Kidney (tissue), 14 donors: ENCODE results near the gene STAG1. TPM values are rescaled to one million over a fixed set of nuclear protein-coding genes. Genes with fewer than 3 reads are reported as not detected.

ENCODE experiments used
- DNase-seq, 5 donors: peaks; one replicate each; pipeline ENCODE4 v3.0.0-alpha.2; 2013 to 2020
- FAIRE-seq: peaks from 2 replicates; lab custom pipeline; 2012; peaks lifted over from hg19 to GRCh38; lab: Jason Lieb, UNC
- H3K27ac ChIP-seq, 2 donors: one replicate each; pipeline ENCODE4 v1.7.0; 2013; ENCODE audit warnings: low read depth in 2 of 2, low read length in 2 of 2, inconsistent platforms in 1 of 2
- H3K27me3 ChIP-seq: one replicate; pipeline ENCODE4 v1.7.1; 2013; ENCODE audit warnings: low read length, inconsistent platforms; ENCODE audit not compliant: control insufficient read depth, insufficient read depth
- H3K36me3 ChIP-seq, 3 donors: one replicate each; pipeline versions ENCODE4 v1.7.0 to v1.7.1; 2013; ENCODE audit warnings: low read length in 3 of 3, control low read depth in 1 of 3, inconsistent platforms in 1 of 3; ENCODE audit not compliant: insufficient read depth in 3 of 3, control insufficient read depth in 2 of 3
- H3K4me1 ChIP-seq, 3 donors: one replicate each; pipeline versions ENCODE4 v1.7.0 to v1.7.1; 2013; ENCODE audit warnings: low read length in 3 of 3, inconsistent platforms in 1 of 3, low read depth in 1 of 3; ENCODE audit not compliant: control insufficient read depth in 2 of 3, insufficient read depth in 2 of 3
- H3K4me3 ChIP-seq, 3 donors: one replicate each; pipeline versions ENCODE4 v1.7.0 to v1.8.1; 2013; ENCODE audit warnings: low read length in 3 of 3, control low read depth in 1 of 3, inconsistent platforms in 1 of 3
- H3K9ac ChIP-seq, 3 donors: one replicate each; pipeline versions ENCODE4 v1.7.0 to v1.7.1; 2013; ENCODE audit warnings: low read length in 3 of 3, control low read depth in 1 of 3, inconsistent platforms in 1 of 3
- H3K9me3 ChIP-seq, 3 donors: one replicate each; pipeline versions ENCODE4 v1.7.0 to v1.7.1; 2013; ENCODE audit warnings: low read length in 3 of 3, control low read depth in 1 of 3, inconsistent platforms in 1 of 3; ENCODE audit not compliant: control insufficient read depth in 2 of 3, insufficient read depth in 1 of 3
- intact Hi-C: fragments of 100-400 bp; cut with DNase I; formaldehyde crosslinking; loops from one replicate; pipeline ENCODE4 v1.11.1; 2022
- polyA plus RNA-seq: library from polyadenylated mRNA; stranded (reverse); fragments of 350-450 nt; fragmentation: Illumina TruSeq; extraction: RNeasy Lipid Tissue Mini Kit (QIAGEN cat#74804); gene quantifications from one replicate; pipeline ENCODE4 v1.2.3, GENCODE V29; 2014; ENCODE audit warnings: low read depth, low replicate concordance; ENCODE audit not compliant: insufficient read depth
- total RNA-seq: library from RNA; stranded (reverse); fragmentation: NEBNext Ultra II Directional; extraction: Animal tissue kit (Norgen Biotek cat#: 25700); gene quantifications from one replicate; pipeline ENCODE4 v1.2.1, GENCODE V29; 2021
- TF ChIP-seq, protein P1 (sequence below): IDR thresholded peaks from 3 replicates; pipeline ENCODE4 v1.5.1; 2012; ENCODE audit warnings: mild to moderate bottlenecking, moderate library complexity, borderline replicate concordance; ENCODE audit not compliant: insufficient read depth; ENCODE audit errors: extremely low read depth
- donor health status: control.
- donor health status: control.
- donor health status: control.
- donor health status: control.
- donor health status: control.
- donor health status: DM: yes; HTN: yes; CAD: no.
- donor health status: Normal renal cell carcinoma (clear cell type).

The STAG1 gene
- total and polyA plus RNA-seq, 2 donors from 2014 or later = 7.8 to 49.9 TPM

DNA sequence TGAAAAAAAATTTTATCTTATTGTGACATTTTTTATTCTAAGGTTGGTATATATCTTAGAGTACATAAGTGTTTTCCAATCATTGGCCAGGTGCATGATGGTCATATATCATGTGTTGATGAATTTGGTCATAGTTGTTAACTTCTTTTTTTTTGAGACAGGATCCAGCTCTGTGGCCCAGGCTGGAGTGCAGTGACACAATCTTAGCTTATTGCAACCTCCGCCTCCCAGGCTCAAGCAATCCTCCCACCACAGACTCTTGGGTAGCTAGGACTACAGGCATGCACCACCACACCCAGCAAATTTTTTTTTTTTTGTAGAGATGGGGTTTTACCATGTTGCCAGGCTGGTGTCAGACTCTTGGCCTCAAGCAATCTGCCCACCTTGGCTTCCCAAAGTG is 458.0 kb downstream of the STAG1 start:
- intact Hi-C loops = no loop called here
- Histone ChIP-seq H3K36me3 (peaks cover under 1 to 6% (median 4%) of the 10 kb centered on the region in 3 donors), H3K9ac (no peak overlapping the region), H3K27ac (no peak overlapping the region), H3K4me3 (no peak overlapping the region), H3K27me3 (no peaks in the 10 kb centered on the region), H3K9me3 (no peaks in the 10 kb centered on the region), H3K4me1 (no peaks in the 10 kb centered on the region)
- DNase-seq (no peak), FAIRE-seq (no peak)
- TF ChIP-seq, protein P1, sequence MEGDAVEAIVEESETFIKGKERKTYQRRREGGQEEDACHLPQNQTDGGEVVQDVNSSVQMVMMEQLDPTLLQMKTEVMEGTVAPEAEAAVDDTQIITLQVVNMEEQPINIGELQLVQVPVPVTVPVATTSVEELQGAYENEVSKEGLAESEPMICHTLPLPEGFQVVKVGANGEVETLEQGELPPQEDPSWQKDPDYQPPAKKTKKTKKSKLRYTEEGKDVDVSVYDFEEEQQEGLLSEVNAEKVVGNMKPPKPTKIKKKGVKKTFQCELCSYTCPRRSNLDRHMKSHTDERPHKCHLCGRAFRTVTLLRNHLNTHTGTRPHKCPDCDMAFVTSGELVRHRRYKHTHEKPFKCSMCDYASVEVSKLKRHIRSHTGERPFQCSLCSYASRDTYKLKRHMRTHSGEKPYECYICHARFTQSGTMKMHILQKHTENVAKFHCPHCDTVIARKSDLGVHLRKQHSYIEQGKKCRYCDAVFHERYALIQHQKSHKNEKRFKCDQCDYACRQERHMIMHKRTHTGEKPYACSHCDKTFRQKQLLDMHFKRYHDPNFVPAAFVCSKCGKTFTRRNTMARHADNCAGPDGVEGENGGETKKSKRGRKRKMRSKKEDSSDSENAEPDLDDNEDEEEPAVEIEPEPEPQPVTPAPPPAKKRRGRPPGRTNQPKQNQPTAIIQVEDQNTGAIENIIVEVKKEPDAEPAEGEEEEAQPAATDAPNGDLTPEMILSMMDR = no peak

DNA sequence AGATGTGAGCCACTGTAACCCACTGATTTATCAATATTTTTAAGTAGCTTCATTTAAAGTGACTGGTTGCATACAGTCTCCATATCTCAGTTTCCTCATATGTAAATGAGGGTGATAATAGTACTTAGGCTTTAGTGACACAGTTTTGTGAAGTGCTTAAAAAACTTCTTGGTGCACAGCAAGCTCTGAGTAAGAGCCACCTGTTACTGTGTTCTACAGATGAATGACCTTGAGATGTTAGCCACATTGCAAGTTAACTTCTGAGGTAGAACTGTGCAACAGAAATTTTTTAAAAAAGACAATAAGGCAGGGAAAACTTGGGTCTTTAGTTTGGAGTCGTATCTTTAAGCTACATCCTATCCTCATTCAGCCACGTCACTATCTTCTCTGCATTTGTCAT is 458.9 kb downstream of the STAG1 start:
- H3K27me3 ChIP-seq = no peaks in the 10 kb centered on the region
- H3K4me1 ChIP-seq = no peaks in the 10 kb centered on the region
- DNase-seq (no peak), FAIRE-seq (no peak)
- H3K9ac ChIP-seq = no peak overlapping the region
- H3K4me3 ChIP-seq = no peak overlapping the region
- H3K9me3 ChIP-seq = no peaks in the 10 kb centered on the region
- H3K27ac ChIP-seq = no peak overlapping the region
- peaks cover 0 to 4% (median 3%) of the 10 kb centered on the region in 3 donors for H3K36me3 ChIP-seq
- intact Hi-C loops = no loop called here
- TF ChIP-seq, protein P1 = no peak

DNA sequence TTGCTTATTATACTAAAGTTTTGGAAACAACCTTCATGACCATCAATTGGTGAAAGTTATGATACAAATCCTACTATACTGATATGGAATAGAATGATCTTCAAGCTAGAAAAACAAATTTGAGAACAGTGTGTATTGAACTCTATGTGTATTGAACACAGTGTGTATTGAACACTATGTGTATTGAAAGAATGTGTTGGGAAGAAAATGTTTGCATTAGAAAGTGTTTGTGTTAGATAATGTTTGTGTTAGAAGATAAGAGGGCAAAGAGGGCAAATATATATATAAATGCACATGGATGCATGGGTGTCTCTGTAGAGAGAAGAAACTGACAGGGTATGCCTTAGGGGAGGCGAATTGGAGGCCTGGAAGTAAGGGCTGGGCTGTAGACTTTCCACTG is 459.7 kb downstream of the STAG1 start:
- intact Hi-C loops = no loop called here
- H3K4me3 ChIP-seq = no peak overlapping the region
- H3K27ac ChIP-seq = no peak overlapping the region
- no peaks in the 10 kb centered on the region for H3K9me3 ChIP-seq
- FAIRE-seq (no peak), DNase-seq (no peak)
- H3K9ac ChIP-seq = no peak overlapping the region
- TF ChIP-seq, protein P1 = no peak
- peaks cover 0 to 3% (median under 1%) of the 10 kb centered on the region in 3 donors for H3K36me3 ChIP-seq
- no peaks in the 10 kb centered on the region for H3K27me3 ChIP-seq
- no peaks in the 10 kb centered on the region for H3K4me1 ChIP-seq

DNA sequence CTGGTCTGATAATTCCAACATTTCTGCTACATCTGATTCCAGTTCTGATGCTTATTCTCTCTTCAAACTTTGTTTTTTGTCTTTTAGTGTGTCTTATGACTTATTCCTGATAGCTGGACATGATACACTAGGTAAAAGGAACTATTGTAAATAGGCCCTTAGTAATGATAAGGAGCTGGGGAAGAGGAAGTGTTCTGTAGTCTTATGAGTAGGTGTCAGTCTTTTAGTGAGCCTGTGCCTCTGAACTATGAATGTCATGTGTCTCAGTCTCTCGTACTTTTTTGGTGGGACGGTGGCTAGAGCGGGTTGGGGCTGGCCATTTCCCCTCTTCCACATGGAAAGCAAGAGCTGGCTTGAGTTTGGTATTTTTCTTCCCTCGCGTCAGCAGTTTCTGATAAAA is 460.9 kb downstream of the STAG1 start:
- FAIRE-seq = no peak
- H3K27me3 ChIP-seq = no peaks in the 10 kb centered on the region

More for the DNA sequence above, 460.9 kb downstream of the STAG1 start:
- Histone ChIP-seq H3K36me3 (no peaks in the 10 kb centered on the region), H3K27ac (no peak overlapping the region), H3K4me1 (no peaks in the 10 kb centered on the region), H3K4me3 (no peak overlapping the region), H3K9ac (no peak overlapping the region), H3K9me3 (no peaks in the 10 kb centered on the region)
- TF ChIP-seq, protein P1 = no peak
- intact Hi-C loops = no loop called here
- no peak for DNase-seq
